ENCODE measurements around the gene FRMD4A. TPM values are rescaled to one million over a fixed set of nuclear protein-coding genes. Genes with fewer than 3 reads are reported as not detected.

Gene FRMD4A
- total RNA-seq, 2 experiments from 2014 or later, result 0.17 TPM; not detected in 1

GRCh38 chr10:14150526-14150925, 180.2 kb downstream of the FRMD4A start:
- CTCF ChIA-PET (ENCODE audit: unreplicated experiment), result no interaction called here
- no peak overlapping the region for H2AFZ ChIP-seq (ENCODE audit: low read length)
- H3K4me3 ChIP-seq (ENCODE audit: low read depth, low read length, poor library complexity, severe bottlenecking), result no peak overlapping the region
- H3K36me3 ChIP-seq (ENCODE audit: insufficient read depth, low read length), result no peaks in the 10 kb centered on the region
- H3K9me3 ChIP-seq (ENCODE audit: low read length), result no peaks in the 10 kb centered on the region
- no peak overlapping the region for H3K27ac ChIP-seq (ENCODE audit: low read depth, low read length, poor library complexity, severe bottlenecking)
- no peak overlapping the region for H3K4me2 ChIP-seq (ENCODE audit: low read length)
- TF ChIP-seq EZH2phosphoT487 (IDR thresholded peaks at IDR 0.05; ENCODE audit: borderline replicate concordance, low read depth, low read length) (no peak), CTCF (conservative IDR thresholded peaks at IDR 0.05; ENCODE audit: low read length) (no peak)
- POLR2A ChIA-PET, result interaction anchor here (1.3 kb wide), 1 partner anchor 17 kb away, joined by 3 read pairs; no protein-coding TSS in a partner anchor
- no peaks in the 10 kb centered on the region for H3K9me2 ChIP-seq (ENCODE audit: insufficient read depth, low read length)
- no peak for DNase-seq (ENCODE audit: low spot score)
- no TSS peak for BruUV-seq (replicated peaks)
- no peaks in the 10 kb centered on the region for H3K4me1 ChIP-seq (ENCODE audit: insufficient read depth, low read length, poor library complexity, severe bottlenecking)
- intact Hi-C loops (cut with micrococcal nuclease; ENCODE audit: unreplicated experiment), result no loop called here
- no peaks in the 10 kb centered on the region for H3K79me2 ChIP-seq (ENCODE audit: insufficient read depth, low read depth, low read length)
- no peaks in the 10 kb centered on the region for H4K20me1 ChIP-seq (ENCODE audit: insufficient read depth, low read length)

GRCh38 chr10:14146501-14146900, 184.2 kb downstream of the FRMD4A start:
- ChIA-PET POLR2A (no interaction called here), CTCF (ENCODE audit: unreplicated experiment) (no interaction called here)
- Histone ChIP-seq H4K20me1 (ENCODE audit: insufficient read depth, low read length) (no peaks in the 10 kb centered on the region), H2AFZ (ENCODE audit: low read length) (no peak overlapping the region), H3K4me2 (ENCODE audit: low read length) (no peak overlapping the region), H3K79me2 (ENCODE audit: insufficient read depth, low read depth, low read length) (no peaks in the 10 kb centered on the region), H3K4me1 (ENCODE audit: insufficient read depth, low read length, poor library complexity, severe bottlenecking) (no peaks in the 10 kb centered on the region), H3K9me2 (ENCODE audit: insufficient read depth, low read length) (no peaks in the 10 kb centered on the region), H3K36me3 (ENCODE audit: insufficient read depth, low read length) (no peaks in the 10 kb centered on the region), H3K9me3 (ENCODE audit: low read length) (no peaks in the 10 kb centered on the region), H3K27ac (ENCODE audit: low read depth, low read length, poor library complexity, severe bottlenecking) (no peak overlapping the region), H3K4me3 (ENCODE audit: low read depth, low read length, poor library complexity, severe bottlenecking) (no peak overlapping the region)
- TF ChIP-seq CTCF (conservative IDR thresholded peaks at IDR 0.05; ENCODE audit: low read length) (no peak), EZH2phosphoT487 (IDR thresholded peaks at IDR 0.05; ENCODE audit: borderline replicate concordance, low read depth, low read length) (no peak)
- intact Hi-C loops (cut with micrococcal nuclease; ENCODE audit: unreplicated experiment), result no loop called here
- BruUV-seq (replicated peaks), result no TSS peak
- DNase-seq (ENCODE audit: low spot score), result no peak

GRCh38 chr10:14146025-14146424, 184.7 kb downstream of the FRMD4A start:
- Histone ChIP-seq H4K20me1 (ENCODE audit: insufficient read depth, low read length) (no peaks in the 10 kb centered on the region), H3K9me3 (ENCODE audit: low read length) (no peaks in the 10 kb centered on the region), H3K4me3 (ENCODE audit: low read depth, low read length, poor library complexity, severe bottlenecking) (no peak overlapping the region), H3K4me1 (ENCODE audit: insufficient read depth, low read length, poor library complexity, severe bottlenecking) (no peaks in the 10 kb centered on the region), H3K9me2 (ENCODE audit: insufficient read depth, low read length) (no peaks in the 10 kb centered on the region), H2AFZ (ENCODE audit: low read length) (no peak overlapping the region), H3K79me2 (ENCODE audit: insufficient read depth, low read depth, low read length) (no peaks in the 10 kb centered on the region), H3K36me3 (ENCODE audit: insufficient read depth, low read length) (no peaks in the 10 kb centered on the region), H3K4me2 (ENCODE audit: low read length) (no peak overlapping the region), H3K27ac (ENCODE audit: low read depth, low read length, poor library complexity, severe bottlenecking) (no peak overlapping the region)
- no peak for DNase-seq (ENCODE audit: low spot score)
- BruUV-seq (replicated peaks), result no TSS peak
- POLR2A ChIA-PET, result no interaction called here
- TF ChIP-seq CTCF (conservative IDR thresholded peaks at IDR 0.05; ENCODE audit: low read length) (no peak), EZH2phosphoT487 (IDR thresholded peaks at IDR 0.05; ENCODE audit: borderline replicate concordance, low read depth, low read length) (no peak)
- intact Hi-C loops (cut with micrococcal nuclease; ENCODE audit: unreplicated experiment), result no loop called here
- CTCF ChIA-PET (ENCODE audit: unreplicated experiment), result no interaction called here
